Spinal cord (tissue), 10 donors: ENCODE results near the gene SMIM15. TPM values are rescaled to one million over a fixed set of nuclear protein-coding genes. Genes with fewer than 3 reads are reported as not detected.

ENCODE experiments used
- DNase-seq, 6 donors: peaks; one replicate each; pipeline versions ENCODE4 v3.0.0 to v3.0.0-alpha.2; 2013 to 2015; ENCODE audit warnings: low spot score in 6 of 6, low read depth in 4 of 6
- H3K27ac ChIP-seq: one replicate; pipeline ENCODE4 v1.5.1; 2013; ENCODE audit warnings: low read depth, low read length, control low read depth
- H3K27me3 ChIP-seq: one replicate; pipeline ENCODE4 v1.6.1; 2013; ENCODE audit warnings: low read length; ENCODE audit not compliant: control insufficient read depth, insufficient read depth
- H3K36me3 ChIP-seq: one replicate; pipeline ENCODE4 v1.6.1; 2013; ENCODE audit warnings: low read length; ENCODE audit not compliant: control insufficient read depth, insufficient read depth
- H3K4me1 ChIP-seq: one replicate; pipeline ENCODE4 v1.6.1; 2013; ENCODE audit warnings: low read length; ENCODE audit not compliant: control insufficient read depth, insufficient read depth
- H3K4me3 ChIP-seq: one replicate; pipeline ENCODE4 v1.5.1; 2013; ENCODE audit warnings: low read depth, low read length, control low read depth
- H3K9me3 ChIP-seq: one replicate; pipeline ENCODE4 v1.6.1; 2013; ENCODE audit warnings: low read length; ENCODE audit not compliant: control insufficient read depth, insufficient read depth
- WGBS: methylation state at CpG from one replicate; pipeline ENCODE4 v1.1.5; 2013; ENCODE audit warnings: missing lambda C conversion rate; ENCODE audit not compliant: insufficient coverage; 5-methylcytosine and 5-hydroxymethylcytosine counted together
- polyA plus RNA-seq, 2 donors: library from polyadenylated mRNA; unstranded; fragments of 120-200 nt; gene quantifications; one replicate each; pipeline ENCODE4 v1.2.1, GENCODE V29; 2013; ENCODE audit not compliant: insufficient read length in 2 of 2
- total RNA-seq, 2 donors: library from RNA; depleted of rRNA in 1 of 2; stranded (reverse); fragments of 120-200 nt in 1 of 2; fragments of >200 nt in 1 of 2; gene quantifications; one replicate each; pipeline versions ENCODE4 v1.2.3 to v1.2.4, GENCODE V29; 2013 to 2014
- donor health status: healthy.

Gene SMIM15
- total and polyA plus RNA-seq, 4 donors = 30.6 to 58.6 (median 43.0) TPM

DNA sequence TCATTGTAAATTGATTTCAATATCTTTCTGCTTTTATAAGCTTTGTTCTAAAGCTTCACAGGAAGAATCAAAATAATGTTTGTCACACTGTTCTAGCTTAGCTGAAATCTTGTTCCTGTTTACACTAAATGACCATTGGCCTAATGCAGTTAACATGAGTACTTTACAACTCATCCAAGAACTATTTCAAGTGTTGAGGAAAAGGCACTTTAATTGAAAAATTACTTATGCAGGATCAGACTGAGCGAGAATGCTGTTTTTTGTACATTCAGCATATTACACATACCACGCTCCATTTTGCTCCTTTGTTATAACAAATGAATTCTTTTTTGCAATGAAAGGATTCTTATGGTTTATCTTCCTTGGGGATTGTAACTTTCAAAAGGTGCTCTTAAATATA lies 22.4 kb upstream of the SMIM15 start:
- no peaks in the 10 kb centered on the region for H3K9me3 ChIP-seq
- no CpG with 5 or more reads among the region's 2 CpGs for WGBS

DNA sequence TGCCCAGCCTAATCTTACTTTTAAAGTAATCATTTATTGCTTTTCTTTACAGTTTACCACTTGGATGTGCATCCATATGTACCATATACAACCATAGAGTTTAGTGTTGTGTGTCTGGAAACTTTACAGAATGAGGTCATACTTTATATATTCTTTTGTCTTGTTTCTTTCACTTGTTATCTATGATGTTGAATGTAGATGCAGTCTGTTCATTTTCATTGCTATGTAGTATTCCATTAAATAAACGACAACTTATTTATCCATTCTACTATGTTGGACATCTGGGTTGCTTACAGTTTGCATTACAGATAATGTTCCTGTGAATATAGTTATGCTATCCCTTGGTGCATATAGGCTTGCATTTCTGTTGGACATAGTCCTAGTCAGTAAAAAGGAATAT lies 21.3 kb upstream of the SMIM15 start:
- no CpG with 5 or more reads among the region's 1 CpG for WGBS
- no peak for DNase-seq
- no peaks in the 10 kb centered on the region for H3K4me1 ChIP-seq

More for the DNA sequence above, 22.4 kb upstream of the SMIM15 start:
- Histone ChIP-seq H3K27ac (no peak overlapping the region), H3K36me3 (no peaks in the 10 kb centered on the region), H3K4me1 (no peaks in the 10 kb centered on the region), H3K27me3 (no peaks in the 10 kb centered on the region), H3K4me3 (no peak overlapping the region)
- no peak for DNase-seq

GRCh38 chr5:61182449-61182848 lies 20.2 kb upstream of the SMIM15 start:
- Histone ChIP-seq H3K27ac (no peak overlapping the region), H3K4me1 (no peaks in the 10 kb centered on the region), H3K36me3 (no peaks in the 10 kb centered on the region), H3K4me3 (no peak overlapping the region), H3K27me3 (no peaks in the 10 kb centered on the region), H3K9me3 (no peaks in the 10 kb centered on the region)
- no CpG with 5 or more reads among the region's 2 CpGs for WGBS
- DNase-seq = no peak

More for the DNA sequence above, 21.3 kb upstream of the SMIM15 start:
- H3K27me3 ChIP-seq = no peaks in the 10 kb centered on the region
- H3K4me3 ChIP-seq = no peak overlapping the region
- H3K27ac ChIP-seq = no peak overlapping the region
- no peaks in the 10 kb centered on the region for H3K36me3 ChIP-seq
- H3K9me3 ChIP-seq = no peaks in the 10 kb centered on the region

- H3K4me1 ChIP-seq = no peaks in the 10 kb centered on the region
- no peaks in the 10 kb centered on the region for H3K9me3 ChIP-seq
- H3K27ac ChIP-seq = no peak overlapping the region
- no peaks in the 10 kb centered on the region for H3K27me3 ChIP-seq
- no peaks in the 10 kb centered on the region for H3K36me3 ChIP-seq
- no peak overlapping the region for H3K4me3 ChIP-seq
- no peak for DNase-seq
- WGBS = no CpG with 5 or more reads among the region's 2 CpGs
Measured at GRCh38 chr5:61180886-61181285, 18.6 kb upstream of the SMIM15 start.

- H3K27ac ChIP-seq = no peak overlapping the region
- H3K4me1 ChIP-seq = no peaks in the 10 kb centered on the region
- no peak for DNase-seq
- WGBS = no CpG with 5 or more reads among the region's 4 CpGs
- no peak overlapping the region for H3K4me3 ChIP-seq
- H3K27me3 ChIP-seq = no peaks in the 10 kb centered on the region
- no peaks in the 10 kb centered on the region for H3K9me3 ChIP-seq
- H3K36me3 ChIP-seq = no peaks in the 10 kb centered on the region
Measured at GRCh38 chr5:61178702-61179101, 16.4 kb upstream of the SMIM15 start.

GRCh38 chr5:61177716-61178115 lies 15.4 kb upstream of the SMIM15 start:
- Histone ChIP-seq H3K9me3 (no peaks in the 10 kb centered on the region), H3K27me3 (no peaks in the 10 kb centered on the region), H3K4me3 (no peak overlapping the region), H3K4me1 (no peaks in the 10 kb centered on the region), H3K27ac (no peak overlapping the region), H3K36me3 (no peaks in the 10 kb centered on the region)
- WGBS = 92% methylated on average over 5 of the region's 7 CpGs
- no peak for DNase-seq

- no peak overlapping the region for H3K4me3 ChIP-seq
- no peaks in the 10 kb centered on the region for H3K9me3 ChIP-seq
- H3K27ac ChIP-seq = no peak overlapping the region
- DNase-seq = no peak
- no peaks in the 10 kb centered on the region for H3K27me3 ChIP-seq
- WGBS = 100% methylated on average over 2 of the region's 3 CpGs
- H3K36me3 ChIP-seq = no peaks in the 10 kb centered on the region
- no peaks in the 10 kb centered on the region for H3K4me1 ChIP-seq
Measured at GRCh38 chr5:61177070-61177469, 14.8 kb upstream of the SMIM15 start.

GRCh38 chr5:61176631-61177030 lies 14.4 kb upstream of the SMIM15 start:
- Histone ChIP-seq H3K4me3 (no peak overlapping the region), H3K27ac (no peak overlapping the region), H3K36me3 (no peaks in the 10 kb centered on the region), H3K9me3 (no peaks in the 10 kb centered on the region), H3K4me1 (no peaks in the 10 kb centered on the region), H3K27me3 (no peaks in the 10 kb centered on the region)
- no peak for DNase-seq
- 96% methylated on average over 3 of the region's 3 CpGs for WGBS

DNA sequence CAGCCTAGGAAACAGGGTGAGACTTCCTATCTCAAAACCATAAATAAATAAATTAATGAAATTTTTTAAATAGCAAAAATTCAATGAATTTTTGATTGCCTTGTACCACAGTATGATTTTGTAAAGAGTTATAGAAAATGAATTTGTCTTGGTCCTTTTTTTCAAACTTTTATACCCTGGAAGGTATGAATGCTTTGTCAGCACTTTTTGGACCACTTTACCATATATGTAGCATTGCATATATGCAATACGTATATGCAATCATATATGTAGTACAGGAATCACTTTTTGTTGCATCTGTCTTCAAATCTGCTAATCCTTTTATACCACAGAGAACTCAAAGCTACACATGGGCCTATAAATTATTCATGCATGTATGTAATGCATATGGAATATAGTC lies 9.2 kb upstream of the SMIM15 start:
- H3K4me3 ChIP-seq = no peak overlapping the region
- H3K4me1 ChIP-seq = no peaks in the 10 kb centered on the region
- H3K27me3 ChIP-seq = no peaks in the 10 kb centered on the region
- DNase-seq = no peak
- H3K36me3 ChIP-seq = no peaks in the 10 kb centered on the region
- no peak overlapping the region for H3K27ac ChIP-seq
- no peaks in the 10 kb centered on the region for H3K9me3 ChIP-seq
- WGBS = no CpG with 5 or more reads among the region's 1 CpG

- Histone ChIP-seq H3K27ac (no peak overlapping the region), H3K4me3 (no peak overlapping the region), H3K27me3 (no peaks in the 10 kb centered on the region), H3K36me3 (no peaks in the 10 kb centered on the region), H3K4me1 (no peaks in the 10 kb centered on the region), H3K9me3 (no peaks in the 10 kb centered on the region)
- DNase-seq = no peak
- 100% methylated on average over 6 of the region's 8 CpGs for WGBS
Measured at GRCh38 chr5:61168951-61169350, 6.7 kb upstream of the SMIM15 start.
